Activated CD4-positive, alpha-beta T cell treated with anti-CD3 and anti-CD28 coated beads, Interleukin-2, amount 50 U/mL, for 16 hours (primary cell): ENCODE data around the gene MYOC.
A peak's percentile ranks its signal among the peaks of the same experiment; 100 is the strongest.
"Not testable (repeated sequence)": the region's sequence is repeated elsewhere in the genome, so short reads cannot be mapped to it uniquely, and the experiment has no call there.

Experiments
- DNase-seq: peaks from one replicate; pipeline ENCODE4 v3.0.0-alpha.2; 2020

The MYOC gene

GRCh38 chr1:171652234-171652822, at the start of gene MYOC:
MYOC (minus strand) TSS chr1:171652688; CDS start chr1:171652611, 77 bp downstream.
- DNase-seq, result no peak

- DNase-seq, result no peak
Measured at GRCh38 chr1:171699531-171699930, 47.0 kb upstream of the MYOC start.

GRCh38 chr1:171695772-171696171, 43.3 kb upstream of the MYOC start:
- not testable (repeated sequence) for DNase-seq

- not testable (repeated sequence) for DNase-seq
Measured at GRCh38 chr1:171693541-171693940, 41.1 kb upstream of the MYOC start.

- DNase-seq, result no peak
Measured at GRCh38 chr1:171683870-171684269, 31.4 kb upstream of the MYOC start.

GRCh38 chr1:171680339-171680738, 27.9 kb upstream of the MYOC start:
- DNase-seq, result no peak

- DNase-seq, result no peak
Measured at GRCh38 chr1:171676823-171677222, 24.3 kb upstream of the MYOC start.

GRCh38 chr1:171674431-171675405, 22.2 kb upstream of the MYOC start:
- no peak for DNase-seq

- no peak for DNase-seq
Measured at GRCh38 chr1:171670739-171671138, 18.3 kb upstream of the MYOC start.

GRCh38 chr1:171668372-171668771, 15.9 kb upstream of the MYOC start:
- DNase-seq, result no peak

GRCh38 chr1:171666114-171666769, 13.8 kb upstream of the MYOC start:
- DNase-seq, result no peak

- DNase-seq, result no peak
Measured at GRCh38 chr1:171664976-171665375, 12.5 kb upstream of the MYOC start.

- DNase-seq, result no peak
Measured at GRCh38 chr1:171663854-171664575, 11.5 kb upstream of the MYOC start.

GRCh38 chr1:171663036-171663853, 10.8 kb upstream of the MYOC start:
- no peak for DNase-seq

- no peak for DNase-seq
Measured at GRCh38 chr1:171661076-171661650, 8.7 kb upstream of the MYOC start.

GRCh38 chr1:171656206-171656605, 3.7 kb upstream of the MYOC start:
- DNase-seq, result not testable (repeated sequence)

GRCh38 chr1:171655746-171656116, 3.2 kb upstream of the MYOC start:
- DNase-seq, result no peak

- DNase-seq, result peak; percentile 73
Measured at GRCh38 chr1:171654942-171655745, 2.7 kb upstream of the MYOC start.

GRCh38 chr1:171654201-171654941, 1.9 kb upstream of the MYOC start:
- no peak for DNase-seq

GRCh38 chr1:171653796-171654195, 1.3 kb upstream of the MYOC start:
- no peak for DNase-seq
